ENCODE results near the gene SPON1.
A peak's percentile ranks its signal among the peaks of the same experiment; 100 is the strongest.

SPON1 gene

DNA sequence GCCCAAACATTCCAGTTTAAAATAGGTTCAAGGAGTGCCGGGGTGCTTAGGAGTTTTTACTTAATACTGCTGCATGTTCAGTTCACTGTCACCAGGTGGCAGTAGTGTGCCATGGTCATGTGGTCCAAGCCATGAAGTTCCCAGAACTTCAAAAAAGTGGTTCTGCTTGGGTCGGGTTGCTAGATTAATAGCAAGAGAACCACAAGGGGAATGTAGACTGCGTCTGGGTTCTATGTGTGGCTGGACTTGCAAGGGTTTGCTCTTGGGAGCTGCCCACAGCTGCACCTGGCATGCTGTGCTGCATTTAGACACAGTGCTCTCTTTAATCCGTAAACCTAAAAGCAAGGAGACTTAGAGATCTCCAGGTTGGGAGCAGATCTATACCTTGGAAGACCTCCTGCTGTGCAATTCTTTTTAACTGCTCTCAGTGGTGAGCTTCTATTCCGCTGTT lies 6.5 kb upstream of the SPON1 start:
- no peak overlapping the region for H2BK5ac ChIP-seq (ENCODE audit: low read length)
- no peak overlapping the region for H3K4me3 ChIP-seq (ENCODE audit: low read length in 2 of 2)
- WGBS, 2 donors (ENCODE audit: extremely low coverage in 2 of 2, insufficient read length in 2 of 2, insufficient replicate concordance in 1 of 2), result no CpG with 5 or more reads among the region's 5 CpGs
- peak; percentile 80 for DNase-seq (ENCODE audit: low spot score)
- no peak overlapping the region for H2BK15ac ChIP-seq (ENCODE audit: low read length)
- no peak overlapping the region for H3K4ac ChIP-seq (ENCODE audit: low read length)
- H2AFZ ChIP-seq (ENCODE audit: low read length), result no peak overlapping the region
- no peaks in the 10 kb centered on the region for H3K79me1 ChIP-seq (ENCODE audit: low read depth, low read length)
- H3K4me2 ChIP-seq (ENCODE audit: insufficient read depth, low read length, poor library complexity, severe bottlenecking), result peak overlapping the region; percentile 21
- H3K27ac ChIP-seq (replicated peaks; ENCODE audit: low read length), result no peak overlapping the region
- no peak overlapping the region for H3K18ac ChIP-seq (ENCODE audit: low read length)
- no peak overlapping the region for H3K14ac ChIP-seq (ENCODE audit: low read length)
- H3K9me3 ChIP-seq (replicated peaks in 1 of 2; ENCODE audit: control insufficient read depth in 2 of 2, insufficient read depth in 1 of 2, low read depth in 1 of 2, low read length in 2 of 2), result no peaks in the 10 kb centered on the region
- H3K23ac ChIP-seq (ENCODE audit: low read depth, low read length, poor library complexity), result no peak overlapping the region
- peaks cover 0 to 2% of the 10 kb centered on the region in 2 donors for H3K4me1 ChIP-seq (ENCODE audit: control insufficient read depth in 2 of 2, insufficient read depth in 1 of 2, low read depth in 1 of 2, low read length in 2 of 2)
- no peaks in the 10 kb centered on the region for H3K36me3 ChIP-seq (replicated peaks in 1 of 2; ENCODE audit: control insufficient read depth in 2 of 2, insufficient read depth in 2 of 2, low read length in 2 of 2)
- H3K9ac ChIP-seq (ENCODE audit: low read depth, low read length, poor library complexity), result no peak overlapping the region
- H4K8ac ChIP-seq (ENCODE audit: low read depth, low read length), result no peak overlapping the region
- H2BK12ac ChIP-seq (ENCODE audit: low read length), result no peak overlapping the region
- H3K27me3 ChIP-seq (ENCODE audit: control insufficient read depth in 3 of 3, insufficient read depth in 3 of 3, low read depth in 1 of 3, low read length in 3 of 3), result peaks cover 0 to 18% (median 1%) of the 10 kb centered on the region in 3 experiments
- H2BK120ac ChIP-seq (ENCODE audit: low read depth, low read length), result no peak overlapping the region
- no peak overlapping the region for H2AK5ac ChIP-seq (ENCODE audit: low read depth, low read length)
- no peak overlapping the region for H4K91ac ChIP-seq (ENCODE audit: low read depth, low read length, poor library complexity)

DNA sequence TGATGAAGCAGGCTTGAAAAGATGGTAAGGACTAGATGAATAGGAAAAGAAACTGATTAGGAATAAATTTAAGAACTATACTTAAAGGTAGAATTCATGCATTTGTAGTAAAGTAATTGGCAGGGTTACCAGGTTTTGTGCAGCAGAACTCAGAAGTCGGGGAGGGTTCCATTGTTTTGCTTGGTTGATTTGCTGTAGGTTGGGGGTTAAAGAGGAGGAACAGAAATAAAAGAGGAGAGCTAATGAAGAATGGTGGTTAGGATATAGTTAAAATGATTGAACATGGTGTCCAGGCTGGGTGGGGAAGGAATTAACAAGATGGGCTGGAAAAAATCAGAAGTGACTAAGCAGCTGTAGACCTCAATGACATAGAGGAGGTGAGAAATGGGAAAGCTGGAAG lies 5.5 kb upstream of the SPON1 start:
- Histone ChIP-seq H4K8ac (ENCODE audit: low read depth, low read length) (no peak overlapping the region), H3K9ac (ENCODE audit: low read depth, low read length, poor library complexity) (no peak overlapping the region), H2BK12ac (ENCODE audit: low read length) (no peak overlapping the region), H3K79me1 (ENCODE audit: low read depth, low read length) (no peaks in the 10 kb centered on the region), H2AFZ (ENCODE audit: low read length) (no peak overlapping the region), H3K4ac (ENCODE audit: low read length) (no peak overlapping the region), H3K4me2 (ENCODE audit: insufficient read depth, low read length, poor library complexity, severe bottlenecking) (no peak overlapping the region), H3K4me1 (ENCODE audit: control insufficient read depth in 2 of 2, insufficient read depth in 1 of 2, low read depth in 1 of 2, low read length in 2 of 2) (peaks cover 0 to 3% of the 10 kb centered on the region in 2 donors), H3K9me3 (replicated peaks in 1 of 2; ENCODE audit: control insufficient read depth in 2 of 2, insufficient read depth in 1 of 2, low read depth in 1 of 2, low read length in 2 of 2) (no peaks in the 10 kb centered on the region), H3K36me3 (replicated peaks in 1 of 2; ENCODE audit: control insufficient read depth in 2 of 2, insufficient read depth in 2 of 2, low read length in 2 of 2) (no peaks in the 10 kb centered on the region), H3K14ac (ENCODE audit: low read length) (no peak overlapping the region), H3K27ac (replicated peaks; ENCODE audit: low read length) (no peak overlapping the region), H2AK5ac (ENCODE audit: low read depth, low read length) (no peak overlapping the region), H2BK120ac (ENCODE audit: low read depth, low read length) (no peak overlapping the region), H3K23ac (ENCODE audit: low read depth, low read length, poor library complexity) (no peak overlapping the region), H2BK5ac (ENCODE audit: low read length) (no peak overlapping the region), H2BK15ac (ENCODE audit: low read length) (no peak overlapping the region), H3K4me3 (ENCODE audit: low read length in 2 of 2) (no peak overlapping the region), H3K27me3 (ENCODE audit: control insufficient read depth in 3 of 3, insufficient read depth in 3 of 3, low read depth in 1 of 3, low read length in 3 of 3) (peaks cover 0 to 28% (median 3%) of the 10 kb centered on the region in 3 experiments), H3K18ac (ENCODE audit: low read length) (no peak overlapping the region), H4K91ac (ENCODE audit: low read depth, low read length, poor library complexity) (no peak overlapping the region)
- DNase-seq (ENCODE audit: low spot score), result no peak
- no CpG with 5 or more reads among the region's 1 CpG for WGBS, 2 donors (ENCODE audit: extremely low coverage in 2 of 2, insufficient read length in 2 of 2, insufficient replicate concordance in 1 of 2)

DNA sequence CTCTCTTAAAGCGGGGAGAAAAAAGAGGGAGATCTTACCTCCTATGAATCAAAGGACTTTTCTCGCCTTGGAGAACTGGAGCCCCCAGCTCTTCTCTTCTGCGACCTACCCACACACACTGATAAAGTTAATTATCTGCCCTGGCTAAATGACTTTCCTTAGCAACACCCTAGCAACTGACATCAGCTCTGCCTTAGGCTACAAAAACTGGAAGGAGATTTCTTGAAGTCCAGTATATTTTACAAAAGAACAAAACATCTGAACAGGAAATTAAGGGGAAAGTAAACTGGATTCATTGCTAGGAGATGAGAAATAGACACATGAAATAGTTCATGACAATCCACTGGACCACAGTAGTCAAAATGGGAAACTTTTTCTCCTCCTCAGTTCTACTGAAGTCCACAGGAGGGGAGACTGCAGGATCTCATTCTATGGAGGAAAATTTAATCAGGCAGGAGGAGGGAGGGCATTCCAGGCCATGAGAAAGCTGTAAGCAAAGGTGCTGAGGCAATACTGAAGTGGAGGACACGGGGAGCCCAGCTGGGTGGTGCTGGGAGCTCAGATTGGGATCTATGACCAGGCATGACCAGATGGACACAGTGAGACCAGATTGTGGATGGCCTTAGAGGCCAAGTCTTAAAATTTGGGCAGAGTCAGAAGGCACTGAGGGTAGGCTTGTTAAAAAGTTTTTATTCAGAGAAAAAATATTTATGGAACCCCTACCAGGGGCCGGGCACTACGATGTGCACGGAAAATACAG lies 3.7 kb upstream of the SPON1 start:
- Histone ChIP-seq H3K27me3 (ENCODE audit: control insufficient read depth in 3 of 3, insufficient read depth in 3 of 3, low read depth in 1 of 3, low read length in 3 of 3) (peaks cover 2 to 46% (median 16%) of the 10 kb centered on the region in 3 experiments), H2BK5ac (ENCODE audit: low read length) (no peak overlapping the region), H3K4me1 (ENCODE audit: control insufficient read depth in 2 of 2, insufficient read depth in 1 of 2, low read depth in 1 of 2, low read length in 2 of 2) (peaks cover 1 to 6% of the 10 kb centered on the region in 2 donors), H4K91ac (ENCODE audit: low read depth, low read length, poor library complexity) (no peak overlapping the region), H2BK15ac (ENCODE audit: low read length) (no peak overlapping the region), H3K14ac (ENCODE audit: low read length) (no peak overlapping the region), H3K36me3 (replicated peaks in 1 of 2; ENCODE audit: control insufficient read depth in 2 of 2, insufficient read depth in 2 of 2, low read length in 2 of 2) (no peaks in the 10 kb centered on the region), H3K27ac (replicated peaks; ENCODE audit: low read length) (no peak overlapping the region), H2AFZ (ENCODE audit: low read length) (no peak overlapping the region), H3K4me2 (ENCODE audit: insufficient read depth, low read length, poor library complexity, severe bottlenecking) (no peak overlapping the region), H3K4me3 (ENCODE audit: low read length in 2 of 2) (no peak overlapping the region), H2BK120ac (ENCODE audit: low read depth, low read length) (no peak overlapping the region), H3K18ac (ENCODE audit: low read length) (no peak overlapping the region), H3K9me3 (replicated peaks in 1 of 2; ENCODE audit: control insufficient read depth in 2 of 2, insufficient read depth in 1 of 2, low read depth in 1 of 2, low read length in 2 of 2) (no peaks in the 10 kb centered on the region), H3K23ac (ENCODE audit: low read depth, low read length, poor library complexity) (no peak overlapping the region), H3K9ac (ENCODE audit: low read depth, low read length, poor library complexity) (no peak overlapping the region), H2BK12ac (ENCODE audit: low read length) (no peak overlapping the region), H3K79me1 (ENCODE audit: low read depth, low read length) (no peaks in the 10 kb centered on the region), H3K4ac (ENCODE audit: low read length) (no peak overlapping the region), H2AK5ac (ENCODE audit: low read depth, low read length) (no peak overlapping the region), H4K8ac (ENCODE audit: low read depth, low read length) (no peak overlapping the region)
- DNase-seq (ENCODE audit: low spot score), result no peak
- no CpG with 5 or more reads among the region's 7 CpGs for WGBS, 2 donors (ENCODE audit: extremely low coverage in 2 of 2, insufficient read length in 2 of 2, insufficient replicate concordance in 1 of 2)

DNA sequence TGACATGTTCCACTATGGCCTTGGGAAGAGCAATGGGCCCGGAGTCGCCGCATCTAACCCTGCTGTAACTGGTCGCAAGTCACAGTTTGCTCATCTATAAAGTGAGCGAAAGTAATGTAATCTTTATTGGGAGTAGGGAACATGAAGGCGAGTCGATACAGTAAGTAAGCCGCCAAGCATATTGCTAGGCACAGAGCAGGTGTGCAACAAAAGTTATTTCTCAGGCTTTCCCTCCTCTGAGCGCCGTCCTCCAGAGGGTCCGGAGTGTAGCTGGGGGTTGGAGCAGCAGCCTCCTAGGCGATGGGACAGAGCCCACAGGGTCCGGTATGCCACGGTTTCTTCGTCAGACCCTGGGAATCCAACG lies 343 bp upstream of the SPON1 start:
- peak overlapping the region; percentile 31 for H2BK12ac ChIP-seq (ENCODE audit: low read length)
- no CpG with 5 or more reads among the region's 16 CpGs for WGBS, 2 donors (ENCODE audit: extremely low coverage in 2 of 2, insufficient read length in 2 of 2, insufficient replicate concordance in 1 of 2)
- peak overlapping the region in 1 of 2 donors; percentile 51 for H3K4me3 ChIP-seq (ENCODE audit: low read length in 2 of 2)
- peak overlapping the region; percentile 71 for H2BK5ac ChIP-seq (ENCODE audit: low read length)
- H3K23ac ChIP-seq (ENCODE audit: low read depth, low read length, poor library complexity), result peak overlapping the region; percentile 3
- no peaks in the 10 kb centered on the region for H3K9me3 ChIP-seq (replicated peaks in 1 of 2; ENCODE audit: control insufficient read depth in 2 of 2, insufficient read depth in 1 of 2, low read depth in 1 of 2, low read length in 2 of 2)
- peak overlapping the region; percentile 73 for H2BK15ac ChIP-seq (ENCODE audit: low read length)
- H3K4me1 ChIP-seq (ENCODE audit: control insufficient read depth in 2 of 2, insufficient read depth in 1 of 2, low read depth in 1 of 2, low read length in 2 of 2), result peaks cover 1 to 13% of the 10 kb centered on the region in 2 donors
- H3K9ac ChIP-seq (ENCODE audit: low read depth, low read length, poor library complexity), result peak overlapping the region; percentile 86
- H3K27ac ChIP-seq (replicated peaks; ENCODE audit: low read length), result no peak overlapping the region
- no peak overlapping the region for H2BK120ac ChIP-seq (ENCODE audit: low read depth, low read length)
- H2AK5ac ChIP-seq (ENCODE audit: low read depth, low read length), result no peak overlapping the region
- H3K36me3 ChIP-seq (replicated peaks in 1 of 2; ENCODE audit: control insufficient read depth in 2 of 2, insufficient read depth in 2 of 2, low read length in 2 of 2), result no peaks in the 10 kb centered on the region
- no peaks in the 10 kb centered on the region for H3K79me1 ChIP-seq (ENCODE audit: low read depth, low read length)
- DNase-seq (ENCODE audit: low spot score), result no peak
- no peak overlapping the region for H3K4ac ChIP-seq (ENCODE audit: low read length)
- peak overlapping the region; percentile 97 for H3K4me2 ChIP-seq (ENCODE audit: insufficient read depth, low read length, poor library complexity, severe bottlenecking)
- H4K8ac ChIP-seq (ENCODE audit: low read depth, low read length), result no peak overlapping the region
- H3K27me3 ChIP-seq (ENCODE audit: control insufficient read depth in 3 of 3, insufficient read depth in 3 of 3, low read depth in 1 of 3, low read length in 3 of 3), result peaks cover 2 to 80% (median 26%) of the 10 kb centered on the region in 3 experiments
- H4K91ac ChIP-seq (ENCODE audit: low read depth, low read length, poor library complexity), result no peak overlapping the region
- no peak overlapping the region for H3K14ac ChIP-seq (ENCODE audit: low read length)
- H2AFZ ChIP-seq (ENCODE audit: low read length), result peak overlapping the region; percentile 87
- peak overlapping the region; percentile 98 for H3K18ac ChIP-seq (ENCODE audit: low read length)

All from neuronal stem cell (in vitro differentiated cells).